Naive thymus-derived CD4-positive, alpha-beta T cell (primary cell): ENCODE measurements around the gene TM2D3. TPM values are rescaled to one million over a fixed set of nuclear protein-coding genes. Genes with fewer than 3 reads are reported as not detected.

Source experiments
- ATAC-seq: fragments of 150-1000 bp; cut with Tn5 transposase; 2 replicates; pipeline ENCODE4 v1.10.0; 2021; ENCODE audit warnings: mild to moderate bottlenecking, moderate library complexity
- CTCF ChIA-PET: fragments of 350-600 bp; sonication (Branson Sonifier 250); formaldehyde crosslinking; loops from one replicate; lab custom pipeline; 2021; ENCODE audit warnings: antibody characterized with exemption; lab: Charles Lee
- POLR2A ChIA-PET: fragments of 350-600 bp; sonication (Branson Sonifier 250); formaldehyde crosslinking; loops from one replicate; lab custom pipeline; 2021; ENCODE audit warnings: antibody characterized with exemption, inconsistent platforms; lab: Charles Lee
- DNase-seq, 9 donors: peaks; one replicate each; pipeline versions ENCODE4 v3.0.0 to v3.0.0-alpha.2; 2020 to 2022; ENCODE audit warnings: mixed read lengths in 1 of 9
- H3K27ac ChIP-seq: one replicate; pipeline ENCODE4 v1.7.0; 2013; ENCODE audit warnings: mild to moderate bottlenecking, low read depth, low read length, moderate library complexity
- H3K27me3 ChIP-seq, 2 donors: one replicate each; pipeline ENCODE4 v1.7.0; 2013; ENCODE audit warnings: low read length in 2 of 2, mild to moderate bottlenecking in 2 of 2, moderate library complexity in 2 of 2; ENCODE audit not compliant: control insufficient read depth in 2 of 2, insufficient read depth in 2 of 2
- H3K36me3 ChIP-seq, 3 experiments: 1 replicate in 2 of 3; 2 replicates in 1 of 3; pipeline ENCODE4 v1.7.0; 2013; ENCODE audit warnings: low read length in 3 of 3, mild to moderate bottlenecking in 3 of 3, moderate library complexity in 1 of 3; ENCODE audit not compliant: insufficient read depth in 3 of 3, control insufficient read depth in 2 of 3
- H3K4me1 ChIP-seq, 2 donors: one replicate each; pipeline ENCODE4 v1.7.0; 2013; ENCODE audit warnings: low read length in 2 of 2, mild to moderate bottlenecking in 2 of 2, moderate library complexity in 1 of 2; ENCODE audit not compliant: control insufficient read depth in 2 of 2, insufficient read depth in 2 of 2
- H3K4me3 ChIP-seq: 2 replicates; pipeline ENCODE4 v1.7.0; 2013; ENCODE audit warnings: mild to moderate bottlenecking, low read length
- H3K9me3 ChIP-seq, 3 experiments: 1 replicate in 2 of 3; 2 replicates in 1 of 3; pipeline ENCODE4 v1.7.0; 2013; ENCODE audit warnings: low read length in 3 of 3; ENCODE audit not compliant: control insufficient read depth in 2 of 3
- H3K27ac Mint-ChIP-seq, 9 donors: one replicate each; pipeline ENCODE4 v1.8.0; 2020 to 2022; ENCODE audit warnings: mixed read lengths in 9 of 9, mild to moderate bottlenecking in 8 of 9, moderate library complexity in 5 of 9, inconsistent platforms in 2 of 9
- H3K27me3 Mint-ChIP-seq, 5 donors: one replicate each; pipeline ENCODE4 v1.8.0; 2021 to 2022; ENCODE audit warnings: mixed read lengths in 5 of 5, mild to moderate bottlenecking in 1 of 5
- H3K36me3 Mint-ChIP-seq, 5 donors: one replicate each; pipeline ENCODE4 v1.8.0; 2020 to 2022; ENCODE audit warnings: mixed read lengths in 5 of 5, mild to moderate bottlenecking in 3 of 5, inconsistent platforms in 1 of 5
- H3K4me1 Mint-ChIP-seq, 7 donors: one replicate each; pipeline ENCODE4 v1.8.0; 2020 to 2022; ENCODE audit warnings: mixed read lengths in 7 of 7, mild to moderate bottlenecking in 3 of 7, inconsistent platforms in 1 of 7
- H3K4me3 Mint-ChIP-seq, 10 donors: one replicate each; pipeline ENCODE4 v1.8.0; 2020 to 2022; ENCODE audit warnings: mild to moderate bottlenecking in 10 of 10, mixed read lengths in 10 of 10, moderate library complexity in 6 of 10, inconsistent platforms in 2 of 10
- H3K9me3 Mint-ChIP-seq, 11 donors: one replicate each; pipeline ENCODE4 v1.8.0; 2020 to 2022; ENCODE audit warnings: mixed read lengths in 11 of 11, mild to moderate bottlenecking in 4 of 11, inconsistent platforms in 1 of 11, moderate library complexity in 1 of 11
- intact Hi-C, 2 donors: fragments of 100-400 bp; cut with micrococcal nuclease; formaldehyde crosslinking; loops; one replicate each; pipeline ENCODE4 v1.15.1; 2023
- polyA plus RNA-seq, 2 donors: library from polyadenylated mRNA; unstranded; fragments of 300-500 nt; fragmentation: Illumina TruSeq; gene quantifications; one replicate each; pipeline ENCODE4 v1.2.3, GENCODE V29; 2021
- total RNA-seq, 6 experiments: library from RNA in 5 of 6; stranded (reverse) in 5 of 6; gene quantifications; 1 replicate in 5 of 6; 2 replicates in 1 of 6; pipeline ENCODE4 v1.2.3 and lab custom pipeline; 2021 to 2026

TM2D3 gene
- total and polyA plus RNA-seq, 7 experiments from 2014 or later, result 42.8 to 105 (median 81.9) TPM

DNA sequence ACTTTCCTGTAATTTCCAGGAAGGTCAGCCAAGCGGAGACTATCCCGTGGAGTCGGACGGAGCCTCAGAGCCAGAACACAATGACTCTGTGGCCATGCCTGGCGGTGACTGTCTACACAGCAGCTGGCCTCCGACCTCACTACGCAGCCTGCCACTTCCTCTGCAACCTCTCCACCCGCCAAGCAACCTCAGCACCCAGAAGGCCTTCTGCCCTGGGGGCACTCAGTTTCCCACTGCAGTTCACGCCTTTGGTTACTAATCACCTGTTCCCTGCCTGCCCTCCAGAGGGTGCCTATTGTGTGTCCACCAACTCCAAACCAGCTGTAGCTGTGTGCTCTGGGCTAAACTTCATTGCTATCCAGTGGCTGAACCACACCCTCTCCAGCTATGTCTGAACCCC lies 44.0 kb downstream of the TM2D3 start:
- H3K27me3 ChIP-seq, result no peaks in the 10 kb centered on the region
- intact Hi-C loops, result no loop called here
- H3K4me3 ChIP-seq, result no peak overlapping the region
- H3K27ac ChIP-seq, result no peak overlapping the region
- H3K9me3 ChIP-seq, result no peaks in the 10 kb centered on the region
- Mint-ChIP-seq H3K27me3 (peaks cover 5 to 18% (median 13%) of the 10 kb centered on the region in 5 donors), H3K27ac (no peak overlapping the region), H3K9me3 (peaks cover 0 to 13% (median 0%) of the 10 kb centered on the region in 11 donors), H3K36me3 (peaks cover 0 to 3% (median 0%) of the 10 kb centered on the region in 5 donors), H3K4me3 (no peak overlapping the region), H3K4me1 (peaks cover 0 to 3% (median 0%) of the 10 kb centered on the region in 7 donors)
- no peaks in the 10 kb centered on the region for H3K4me1 ChIP-seq
- ChIA-PET CTCF (interaction anchor here (1.0 kb wide), 1 partner anchor 9 kb away, joined by 3 read pairs; no protein-coding TSS in a partner anchor), POLR2A (no interaction called here)
- no peak for ATAC-seq
- H3K36me3 ChIP-seq, result no peaks in the 10 kb centered on the region
- no peak for DNase-seq

GRCh38 chr15:101607108-101607507 lies 45.1 kb downstream of the TM2D3 start:
- Histone ChIP-seq H3K4me3 (no peak overlapping the region), H3K9me3 (no peaks in the 10 kb centered on the region), H3K27ac (no peak overlapping the region), H3K4me1 (no peaks in the 10 kb centered on the region), H3K36me3 (no peaks in the 10 kb centered on the region), H3K27me3 (no peaks in the 10 kb centered on the region)
- ATAC-seq, result no peak
- H3K36me3 Mint-ChIP-seq, result peaks cover 0 to 3% (median 0%) of the 10 kb centered on the region in 5 donors
- H3K27ac Mint-ChIP-seq, result no peak overlapping the region
- peaks cover 0 to 13% (median 0%) of the 10 kb centered on the region in 11 donors for H3K9me3 Mint-ChIP-seq
- peaks cover 5 to 22% (median 21%) of the 10 kb centered on the region in 5 donors for H3K27me3 Mint-ChIP-seq
- intact Hi-C loops, result no loop called here
- ChIA-PET CTCF (no interaction called here), POLR2A (no interaction called here)
- H3K4me3 Mint-ChIP-seq, result no peak overlapping the region
- peaks cover 0 to 3% (median 0%) of the 10 kb centered on the region in 7 donors for H3K4me1 Mint-ChIP-seq
- no peak for DNase-seq

DNA sequence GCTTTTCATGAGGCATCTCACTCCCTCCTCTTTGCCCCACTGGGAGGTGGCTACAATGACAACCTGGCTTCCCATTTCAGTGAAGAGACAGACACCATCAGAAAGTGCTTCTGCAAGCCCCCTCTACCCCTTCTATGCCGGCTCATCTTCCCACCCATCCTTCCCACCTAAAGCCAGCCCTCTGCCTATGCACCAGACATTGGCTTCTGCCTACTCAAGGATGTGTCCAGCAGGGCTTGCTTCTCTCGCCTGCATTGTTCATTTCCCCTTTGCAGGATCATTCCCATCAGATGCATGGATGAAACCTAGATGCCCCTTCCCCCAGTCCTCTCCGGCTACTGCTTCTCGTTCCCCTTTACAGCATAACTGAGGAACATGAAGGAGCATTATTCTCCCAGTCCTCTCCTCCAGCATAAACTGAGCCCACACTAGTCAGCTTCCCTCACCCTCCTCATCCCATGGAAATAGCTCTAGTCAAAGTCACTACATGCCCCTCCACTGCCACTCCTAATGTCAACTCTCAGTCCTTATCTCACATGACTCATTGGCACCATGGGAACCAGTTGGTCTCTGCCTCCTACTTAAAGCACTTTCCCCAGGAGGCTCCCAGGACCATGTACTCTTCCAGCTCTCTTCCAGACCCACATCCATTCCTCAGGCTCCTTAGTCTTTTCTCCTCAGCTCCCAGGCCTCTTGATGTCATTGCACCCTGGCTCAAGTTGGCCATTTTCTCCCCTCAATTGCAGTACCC lies 47.9 kb downstream of the TM2D3 start:
- ChIA-PET POLR2A (no interaction called here), CTCF (no interaction called here)
- no peak overlapping the region for H3K4me3 ChIP-seq
- peaks cover 0 to 3% (median 0%) of the 10 kb centered on the region in 5 donors for H3K36me3 Mint-ChIP-seq
- H3K4me3 Mint-ChIP-seq, result no peak overlapping the region
- no peaks in the 10 kb centered on the region for H3K27me3 ChIP-seq
- ATAC-seq (no peak), DNase-seq (no peak)
- intact Hi-C loops, result no loop called here
- H3K27me3 Mint-ChIP-seq, result peaks cover 12 to 42% (median 33%) of the 10 kb centered on the region in 5 donors
- H3K4me1 ChIP-seq, result no peaks in the 10 kb centered on the region
- H3K27ac Mint-ChIP-seq, result no peak overlapping the region
- no peaks in the 10 kb centered on the region for H3K9me3 ChIP-seq
- peaks cover 0 to 6% (median 0%) of the 10 kb centered on the region in 7 donors for H3K4me1 Mint-ChIP-seq
- H3K36me3 ChIP-seq, result no peaks in the 10 kb centered on the region
- H3K9me3 Mint-ChIP-seq, result peaks cover 0 to 13% (median 5%) of the 10 kb centered on the region in 11 donors
- H3K27ac ChIP-seq, result no peak overlapping the region

DNA sequence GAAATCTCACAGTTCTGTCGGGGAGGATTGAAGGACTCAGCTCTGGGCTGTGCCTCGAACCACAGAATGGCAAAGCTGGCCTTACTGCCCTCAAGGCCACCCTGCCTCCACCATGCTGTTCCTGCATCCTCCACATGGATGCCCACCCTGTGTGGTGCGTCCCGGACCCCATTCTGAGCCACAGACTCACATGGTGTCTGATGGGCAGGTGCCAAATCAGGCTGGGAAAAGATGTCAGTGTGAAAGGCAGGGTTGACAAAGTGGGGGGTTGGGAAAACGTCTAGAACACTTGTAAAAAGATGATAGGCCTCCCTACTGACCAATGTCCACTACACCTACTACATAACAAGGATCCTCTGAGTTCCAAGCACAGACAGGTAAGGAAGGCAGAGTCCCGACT lies 49.4 kb downstream of the TM2D3 start:
- Histone ChIP-seq H3K9me3 (no peaks in the 10 kb centered on the region), H3K27ac (no peak overlapping the region), H3K4me3 (no peak overlapping the region), H3K4me1 (no peaks in the 10 kb centered on the region), H3K36me3 (no peaks in the 10 kb centered on the region), H3K27me3 (no peaks in the 10 kb centered on the region)
- Mint-ChIP-seq H3K4me3 (no peak overlapping the region), H3K9me3 (peaks cover 0 to 18% (median 6%) of the 10 kb centered on the region in 11 donors), H3K27ac (no peak overlapping the region), H3K4me1 (peaks cover 0 to 5% (median 0%) of the 10 kb centered on the region in 7 donors), H3K36me3 (peaks cover 0 to 3% (median 0%) of the 10 kb centered on the region in 5 donors), H3K27me3 (peaks cover 18 to 54% (median 46%) of the 10 kb centered on the region in 5 donors)
- DNase-seq, result no peak
- intact Hi-C loops, result no loop called here
- ATAC-seq, result no peak
- ChIA-PET POLR2A (no interaction called here), CTCF (interaction anchor here (0.6 kb wide), 1 partner anchor 12 kb away, joined by 3 read pairs; no protein-coding TSS in a partner anchor)

GRCh38 chr15:101600035-101600434 lies 52.1 kb downstream of the TM2D3 start:
- ChIA-PET CTCF (no interaction called here), POLR2A (no interaction called here)
- Histone ChIP-seq H3K27me3 (peaks cover 0 to 3% of the 10 kb centered on the region in 2 donors), H3K4me1 (no peaks in the 10 kb centered on the region), H3K9me3 (peaks cover 0 to 6% (median 0%) of the 10 kb centered on the region in 3 experiments), H3K36me3 (no peaks in the 10 kb centered on the region), H3K4me3 (no peak overlapping the region), H3K27ac (no peak overlapping the region)
- peaks cover 0 to 22% (median 3%) of the 10 kb centered on the region in 5 donors for H3K36me3 Mint-ChIP-seq
- peaks cover 0 to 5% (median 0%) of the 10 kb centered on the region in 7 donors for H3K4me1 Mint-ChIP-seq
- no peak overlapping the region for H3K27ac Mint-ChIP-seq
- ATAC-seq (no peak), DNase-seq (no peak)
- intact Hi-C loops, result no loop called here
- no peak overlapping the region for H3K4me3 Mint-ChIP-seq
- H3K9me3 Mint-ChIP-seq, result peaks cover 3 to 40% (median 22%) of the 10 kb centered on the region in 11 donors
- peaks cover 31 to 76% (median 62%) of the 10 kb centered on the region in 5 donors for H3K27me3 Mint-ChIP-seq

GRCh38 chr15:101599091-101599490 lies 53.1 kb downstream of the TM2D3 start:
- Histone ChIP-seq H3K27ac (no peak overlapping the region), H3K9me3 (peaks cover 0 to 10% (median 0%) of the 10 kb centered on the region in 3 experiments), H3K27me3 (peaks cover 0 to 3% of the 10 kb centered on the region in 2 donors), H3K4me1 (no peaks in the 10 kb centered on the region), H3K4me3 (no peak overlapping the region), H3K36me3 (no peaks in the 10 kb centered on the region)
- Mint-ChIP-seq H3K36me3 (peaks cover 0 to 23% (median 0%) of the 10 kb centered on the region in 5 donors), H3K4me1 (peaks cover 0 to 4% (median 0%) of the 10 kb centered on the region in 7 donors), H3K9me3 (peaks cover 3 to 46% (median 28%) of the 10 kb centered on the region in 11 donors), H3K27ac (no peak overlapping the region), H3K4me3 (no peak overlapping the region), H3K27me3 (peaks cover 31 to 80% (median 62%) of the 10 kb centered on the region in 5 donors)
- ATAC-seq, result no peak
- CTCF ChIA-PET, result no interaction called here
- intact Hi-C loops, result no loop called here
- POLR2A ChIA-PET, result no interaction called here
- DNase-seq, result no peak
